Nephron (organoid): ENCODE measurements around the gene LIG1.

Experiments
- H3K27ac Mint-ChIP-seq, 3 experiments: 2 replicates each; pipeline ENCODE4 v1.8.0; 2020; ENCODE audit warnings: mixed read lengths in 3 of 3, mild to moderate bottlenecking in 2 of 3, moderate library complexity in 1 of 3
- H3K27me3 Mint-ChIP-seq: 2 replicates; pipeline ENCODE4 v1.8.0; 2021; ENCODE audit warnings: low read depth, mild to moderate bottlenecking, moderate library complexity, mixed read lengths
- H3K36me3 Mint-ChIP-seq: 2 replicates; pipeline ENCODE4 v1.8.0; 2020; ENCODE audit warnings: low read depth, mixed read lengths
- H3K4me1 Mint-ChIP-seq: 2 replicates; pipeline ENCODE4 v1.8.0; 2020; ENCODE audit warnings: mixed read lengths
- H3K4me3 Mint-ChIP-seq, 3 experiments: 2 replicates each; pipeline ENCODE4 v1.8.0; 2020; ENCODE audit warnings: mild to moderate bottlenecking in 3 of 3, mixed read lengths in 3 of 3, moderate library complexity in 2 of 3
- H3K9me3 Mint-ChIP-seq: 2 replicates; pipeline ENCODE4 v1.8.0; 2020; ENCODE audit warnings: mixed read lengths
- CTCF ChIP-seq, 3 experiments: fragments of 200-600 bp; sonication (generic); IDR thresholded peaks; one replicate each; pipeline ENCODE4 v1.5.0; 2021; ENCODE audit warnings: antibody characterized with exemption in 3 of 3; ENCODE audit not compliant: unreplicated experiment in 3 of 3

The LIG1 gene

DNA sequence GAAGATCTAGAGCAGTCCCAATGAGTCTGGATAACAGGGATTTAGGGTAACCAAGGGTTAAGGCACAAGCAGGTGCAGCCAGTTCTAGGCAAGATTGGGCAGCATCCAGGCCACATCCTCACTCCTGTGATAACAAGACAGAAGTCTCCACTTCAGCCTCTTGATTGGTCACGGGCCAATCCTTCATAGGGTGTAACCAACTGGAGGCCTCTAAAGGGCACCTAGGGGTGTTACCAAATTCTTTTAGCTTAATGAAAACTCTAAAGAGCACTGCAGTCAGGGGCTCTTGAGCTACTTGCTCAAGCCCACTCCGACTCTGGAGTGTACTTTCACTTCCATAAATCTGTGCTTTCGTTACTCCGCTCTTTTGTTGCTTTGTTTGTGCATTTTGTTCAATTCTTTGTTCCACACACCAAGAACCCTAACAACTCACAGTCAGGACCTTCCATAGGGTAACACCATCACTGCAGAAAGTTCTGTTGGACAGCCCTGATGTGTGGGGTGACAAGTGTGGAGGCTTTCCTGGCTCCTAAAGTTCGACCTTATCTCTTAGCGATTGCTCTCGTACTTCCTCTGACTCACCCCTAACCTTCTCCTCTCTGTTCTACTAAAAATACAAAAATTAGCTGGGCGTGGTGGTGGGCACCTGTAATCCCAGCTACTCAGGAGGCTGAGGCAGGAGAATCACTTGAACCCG lies 36.4 kb upstream of the LIG1 start:
- H3K9me3 Mint-ChIP-seq, result no peaks in the 10 kb centered on the region
- peaks cover 11% of the 10 kb centered on the region for H3K36me3 Mint-ChIP-seq
- H3K27ac Mint-ChIP-seq, result no peak overlapping the region
- no peaks in the 10 kb centered on the region for H3K27me3 Mint-ChIP-seq
- no peaks in the 10 kb centered on the region for H3K4me1 Mint-ChIP-seq
- no peak for TF ChIP-seq CTCF (IDR thresholded peaks at IDR 0.05; ENCODE audit: unreplicated experiment in 3 of 3)
- H3K4me3 Mint-ChIP-seq, result peak overlapping the region in 2 of 3 experiments; percentile 31 to 44

DNA sequence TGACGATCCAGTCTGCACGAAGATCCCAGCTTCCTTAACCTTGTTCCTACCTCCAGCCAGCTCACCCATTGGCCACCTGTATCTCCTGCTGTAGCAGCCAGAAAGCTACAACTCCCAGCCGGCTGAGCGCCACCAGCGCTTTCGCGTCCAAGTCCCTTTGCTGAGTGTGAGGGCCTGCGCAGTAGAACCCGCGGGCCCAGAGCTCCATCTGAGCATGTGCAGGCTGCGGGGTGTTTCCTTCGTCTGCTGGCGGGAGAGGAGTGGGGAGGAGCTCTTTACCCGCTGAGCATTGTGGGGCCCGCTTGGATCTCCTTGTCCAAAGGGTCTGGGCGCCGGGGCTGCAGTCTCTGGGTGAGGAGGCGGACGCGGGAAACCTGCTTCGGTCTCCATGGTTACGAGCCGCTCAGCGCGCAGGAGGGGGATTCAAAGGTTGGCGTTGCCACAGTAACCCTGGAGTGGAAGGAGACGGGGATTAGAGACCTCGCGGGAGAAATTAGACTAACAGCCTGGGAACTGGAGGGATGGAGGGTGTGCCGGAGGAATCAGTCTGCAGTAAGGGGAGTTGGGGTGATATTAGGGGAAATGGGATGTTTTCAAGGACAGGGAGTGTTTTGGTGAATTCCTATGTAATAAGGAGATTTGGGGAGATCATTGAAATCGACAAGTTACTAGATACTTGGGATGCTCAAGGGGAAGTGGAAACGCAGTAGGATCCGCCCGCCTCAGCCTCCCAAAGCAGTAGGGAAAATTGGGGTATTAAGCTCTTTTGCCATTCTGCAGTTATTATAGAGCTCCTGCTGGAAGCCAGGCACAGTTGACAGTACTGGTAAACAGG lies 33.9 kb upstream of the LIG1 start:
- Mint-ChIP-seq H3K4me1 (no peaks in the 10 kb centered on the region), H3K9me3 (no peaks in the 10 kb centered on the region), H3K27me3 (no peaks in the 10 kb centered on the region), H3K27ac (no peak overlapping the region), H3K4me3 (no peak overlapping the region), H3K36me3 (no peaks in the 10 kb centered on the region)
- TF ChIP-seq CTCF (IDR thresholded peaks at IDR 0.05; ENCODE audit: unreplicated experiment in 3 of 3), result no peak

- Mint-ChIP-seq H3K27ac (no peak overlapping the region), H3K27me3 (no peaks in the 10 kb centered on the region), H3K4me1 (no peaks in the 10 kb centered on the region), H3K4me3 (no peak overlapping the region), H3K9me3 (no peaks in the 10 kb centered on the region), H3K36me3 (no peaks in the 10 kb centered on the region)
- no peak for TF ChIP-seq CTCF (IDR thresholded peaks at IDR 0.05; ENCODE audit: unreplicated experiment in 3 of 3)
Measured at GRCh38 chr19:48203222-48203793, 33.2 kb upstream of the LIG1 start.

- peaks cover 7% of the 10 kb centered on the region for H3K36me3 Mint-ChIP-seq
- peaks cover 4% of the 10 kb centered on the region for H3K27me3 Mint-ChIP-seq
- H3K9me3 Mint-ChIP-seq, result no peaks in the 10 kb centered on the region
- peak overlapping the region; percentile 57 to 73 (median 59) for H3K27ac Mint-ChIP-seq
- peak overlapping the region in 1 of 3 experiments; percentile 24 for H3K4me3 Mint-ChIP-seq
- TF ChIP-seq CTCF (IDR thresholded peaks at IDR 0.05; ENCODE audit: unreplicated experiment in 3 of 3), result no peak
- peaks cover 7% of the 10 kb centered on the region for H3K4me1 Mint-ChIP-seq
Measured at GRCh38 chr19:48196933-48197665, 27.0 kb upstream of the LIG1 start.

GRCh38 chr19:48196321-48196763 lies 26.2 kb upstream of the LIG1 start:
- peaks cover 4% of the 10 kb centered on the region for H3K27me3 Mint-ChIP-seq
- no peak overlapping the region for H3K4me3 Mint-ChIP-seq
- no peaks in the 10 kb centered on the region for H3K9me3 Mint-ChIP-seq
- peaks cover 7% of the 10 kb centered on the region for H3K4me1 Mint-ChIP-seq
- TF ChIP-seq CTCF (IDR thresholded peaks at IDR 0.05; ENCODE audit: unreplicated experiment in 3 of 3), result no peak
- H3K36me3 Mint-ChIP-seq, result peaks cover 12% of the 10 kb centered on the region
- peak overlapping the region in 1 of 3 experiments; percentile 73 for H3K27ac Mint-ChIP-seq
